Measurements from ENCODE around the gene DPP10. TPM values are rescaled to one million over a fixed set of nuclear protein-coding genes. Genes with fewer than 3 reads are reported as not detected.

The DPP10 gene
- total and polyA plus RNA-seq, 7 donors, result 0.60 to 4.4 (median 3.5) TPM

GRCh38 chr2:114421781-114422180 is 20.7 kb upstream of the DPP10 start:
- TF ChIP-seq POLR2A (IDR thresholded peaks at IDR 0.05) (no peak), CTCF (IDR thresholded peaks at IDR 0.05) (no peak), POLR2AphosphoS5 (IDR thresholded peaks at IDR 0.05) (no peak), EP300 (IDR thresholded peaks at IDR 0.05) (no peak)
- no peaks in the 10 kb centered on the region for H3K9me3 ChIP-seq
- H3K36me3 ChIP-seq, result no peaks in the 10 kb centered on the region
- no peaks in the 10 kb centered on the region for H3K4me1 ChIP-seq
- no peak for DNase-seq
- H3K27ac ChIP-seq, result no peak overlapping the region
- no peak overlapping the region for H3K4me3 ChIP-seq
- intact Hi-C loops (cut with DNase I), result no loop called here
- WGBS, 2 donors, result 60 to 82% methylated on average over 3 of the region's 3 CpGs
- no peaks in the 10 kb centered on the region for H3K27me3 ChIP-seq

- intact Hi-C loops (cut with DNase I), result no loop called here
- no peaks in the 10 kb centered on the region for H3K9me3 ChIP-seq
- no peak overlapping the region for H3K27ac ChIP-seq
- no peaks in the 10 kb centered on the region for H3K27me3 ChIP-seq
- no peak overlapping the region for H3K4me3 ChIP-seq
- no peak for DNase-seq
- no peaks in the 10 kb centered on the region for H3K4me1 ChIP-seq
- 79 to 84% methylated on average over 2 of the region's 2 CpGs for WGBS, 2 donors
- H3K36me3 ChIP-seq, result no peaks in the 10 kb centered on the region
- TF ChIP-seq CTCF (IDR thresholded peaks at IDR 0.05), result no peak
- TF ChIP-seq EP300 (IDR thresholded peaks at IDR 0.05), result no peak
- no peak for TF ChIP-seq POLR2AphosphoS5 (IDR thresholded peaks at IDR 0.05)
Observed at GRCh38 chr2:114424699-114425098, 17.7 kb upstream of the DPP10 start.

- no peak for TF ChIP-seq POLR2A (IDR thresholded peaks at IDR 0.05)
- TF ChIP-seq POLR2AphosphoS5 (IDR thresholded peaks at IDR 0.05), result no peak
- no peak for TF ChIP-seq CTCF (IDR thresholded peaks at IDR 0.05)
- H3K4me3 ChIP-seq, result no peak overlapping the region
- no peaks in the 10 kb centered on the region for H3K4me1 ChIP-seq
- intact Hi-C loops (cut with DNase I), result no loop called here
- H3K9me3 ChIP-seq, result no peaks in the 10 kb centered on the region
- H3K36me3 ChIP-seq, result no peaks in the 10 kb centered on the region
- 92% methylated on average over 3 of the region's 3 CpGs for WGBS, 2 donors
- H3K27me3 ChIP-seq, result no peaks in the 10 kb centered on the region
- H3K27ac ChIP-seq, result no peak overlapping the region
- no peak for DNase-seq
Observed at GRCh38 chr2:114426756-114427155, 15.7 kb upstream of the DPP10 start.

- no peak for DNase-seq
- no peaks in the 10 kb centered on the region for H3K9me3 ChIP-seq
- no peak overlapping the region for H3K4me3 ChIP-seq
- no peaks in the 10 kb centered on the region for H3K4me1 ChIP-seq
- no peaks in the 10 kb centered on the region for H3K27me3 ChIP-seq
- H3K36me3 ChIP-seq, result no peaks in the 10 kb centered on the region
- TF ChIP-seq POLR2A (IDR thresholded peaks at IDR 0.05) (no peak), POLR2AphosphoS5 (IDR thresholded peaks at IDR 0.05) (no peak), CTCF (IDR thresholded peaks at IDR 0.05) (no peak), EP300 (IDR thresholded peaks at IDR 0.05) (no peak)
- 27 to 67% methylated on average over 1 of the region's 1 CpG for WGBS, 2 donors
- no peak overlapping the region for H3K27ac ChIP-seq
- intact Hi-C loops (cut with DNase I), result no loop called here
Observed at GRCh38 chr2:114436329-114436728, 6.1 kb upstream of the DPP10 start.

GRCh38 chr2:114446571-114446970 is 4.1 kb downstream of the DPP10 start:
- no peaks in the 10 kb centered on the region for H3K4me1 ChIP-seq
- H3K27ac ChIP-seq, result no peak overlapping the region
- H3K27me3 ChIP-seq, result no peaks in the 10 kb centered on the region
- 62 to 81% methylated on average over 4 of the region's 4 CpGs for WGBS, 2 donors
- no peaks in the 10 kb centered on the region for H3K36me3 ChIP-seq
- no peak overlapping the region for H3K4me3 ChIP-seq
- intact Hi-C loops (cut with DNase I), result no loop called here
- TF ChIP-seq CTCF (IDR thresholded peaks at IDR 0.05) (no peak), POLR2A (IDR thresholded peaks at IDR 0.05) (no peak), POLR2AphosphoS5 (IDR thresholded peaks at IDR 0.05) (no peak), EP300 (IDR thresholded peaks at IDR 0.05) (no peak)
- no peaks in the 10 kb centered on the region for H3K9me3 ChIP-seq
- DNase-seq, result no peak

Measured in sigmoid colon (tissue), 7 donors.